ENCODE measurements around the gene KAZN.

GRCh38 chr1:15102646-15103045 is 504.2 kb downstream of the KAZN start:
- no peak for TF ChIP-seq CTCF (IDR thresholded peaks at IDR 0.05; ENCODE audit: low read length)
- no peak for TF ChIP-seq EZH2 (IDR thresholded peaks at IDR 0.05; ENCODE audit: borderline replicate concordance, low read length)
